ENCODE results near the gene KRT76.
"Not testable (repeated sequence)": the region's sequence is repeated elsewhere in the genome, so short reads cannot be mapped to it uniquely, and the experiment has no call there.

Gene KRT76

GRCh38 chr12:52796839-52797528, 19.8 kb upstream of the KRT76 start:
- no peak for DNase-seq

- no peak for DNase-seq
Measured at GRCh38 chr12:52796429-52796794, 19.3 kb upstream of the KRT76 start.

- DNase-seq = no peak
Measured at GRCh38 chr12:52795694-52796428, 18.7 kb upstream of the KRT76 start, which contains the start of gene KRT3. Gene KRT3 (minus strand): TSS chr12:52796117. CDS start chr12:52796042, 75 bp downstream.

GRCh38 chr12:52795332-52795674, 18.2 kb upstream of the KRT76 start:
- not testable (repeated sequence) for DNase-seq

- DNase-seq = no peak
Measured at GRCh38 chr12:52794479-52795331, 17.6 kb upstream of the KRT76 start.

GRCh38 chr12:52792185-52793029, 15.3 kb upstream of the KRT76 start:
- no peak for DNase-seq

GRCh38 chr12:52791271-52792184, 14.4 kb upstream of the KRT76 start:
- no peak for DNase-seq

GRCh38 chr12:52790427-52791270, 13.5 kb upstream of the KRT76 start:
- no peak for DNase-seq

- no peak for DNase-seq
Measured at GRCh38 chr12:52789637-52790426, 12.7 kb upstream of the KRT76 start.

- no peak for DNase-seq
Measured at GRCh38 chr12:52788876-52789636, 11.9 kb upstream of the KRT76 start.

- DNase-seq = no peak
Measured at GRCh38 chr12:52788192-52788875, 11.2 kb upstream of the KRT76 start.

- no peak for DNase-seq
Measured at GRCh38 chr12:52787324-52788191, 10.4 kb upstream of the KRT76 start.

GRCh38 chr12:52784909-52785308, 7.8 kb upstream of the KRT76 start:
- DNase-seq = no peak

GRCh38 chr12:52783563-52784316, 6.6 kb upstream of the KRT76 start:
- no peak for DNase-seq

- no peak for DNase-seq
Measured at GRCh38 chr12:52782502-52782901, 5.4 kb upstream of the KRT76 start.

- DNase-seq = no peak
Measured at GRCh38 chr12:52781399-52782082, 4.4 kb upstream of the KRT76 start.

Data from activated naive CD4-positive, alpha-beta T cell treated with anti-CD3 and anti-CD28 coated beads, Interleukin-2, amount 50 U/mL, for 16 hours (primary cell).